Panc1 (cell line): Measurements from ENCODE around the gene CX3CL1. TPM values are rescaled to one million over a fixed set of nuclear protein-coding genes. Genes with fewer than 3 reads are reported as not detected.

ENCODE experiments used
- ATAC-seq: fragments of 200-7000 bp; cut with Tn5 transposase; 2 replicates; pipeline ENCODE4 v1.9.1; 2020; ENCODE audit warnings: mild to moderate bottlenecking, moderate library complexity
- BruUV-seq: library from RNA; stranded (reverse); fragments of 400-500 nt; replicated peaks from 2 replicates; lab custom pipeline; 2021; lab: Mats Ljungman, UMichigan
- CTCF ChIA-PET: fragments of 300-600 bp; sonication (Branson Sonifier 250); formaldehyde crosslinking; loops from one replicate; lab custom pipeline; 2022; ENCODE audit warnings: antibody characterized with exemption; lab: Charles Lee
- POLR2A ChIA-PET: fragments of 300-600 bp; sonication (Branson Sonifier 250); formaldehyde crosslinking; loops from one replicate; lab custom pipeline; 2022; ENCODE audit warnings: antibody characterized with exemption; lab: Charles Lee
- DNase-seq: peaks from one replicate; pipeline ENCODE4 v3.0.0-alpha.2; 2010; ENCODE audit warnings: low read depth, low spot score
- H3K27ac ChIP-seq: 2 replicates; pipeline ENCODE4 v1.5.1; 2011; ENCODE audit warnings: mild to moderate bottlenecking, low read length, inconsistent platforms
- H3K27me3 ChIP-seq: fragments of 200-500 bp; sonication (Bioruptor generic); 2 replicates; pipeline ENCODE4 v1.6.0; 2014; ENCODE audit warnings: low read length, inconsistent platforms; ENCODE audit not compliant: control insufficient read depth, insufficient read depth
- H3K36me3 ChIP-seq: fragments of 200-500 bp; sonication (Bioruptor generic); 2 replicates; pipeline ENCODE4 v1.5.1; 2014; ENCODE audit warnings: inconsistent platforms, mild to moderate bottlenecking, low read length, moderate library complexity; ENCODE audit not compliant: control insufficient read depth, insufficient read depth
- H3K4me1 ChIP-seq: 2 replicates; pipeline ENCODE4 v1.5.1; 2011; ENCODE audit warnings: inconsistent platforms, mild to moderate bottlenecking, low read length, moderate library complexity; ENCODE audit not compliant: control insufficient read depth, insufficient read depth
- H3K4me3 ChIP-seq, 2 experiments: 2 replicates each; pipeline ENCODE4 v1.5.1; 2011 to 2012; ENCODE audit warnings: low read depth in 2 of 2, low read length in 2 of 2, mild to moderate bottlenecking in 2 of 2, inconsistent platforms in 1 of 2, moderate library complexity in 1 of 2
- H3K9me3 ChIP-seq: fragments of 200-500 bp; sonication (Bioruptor generic); 2 replicates; pipeline ENCODE4 v1.5.1; 2014; ENCODE audit warnings: low read depth, mild to moderate bottlenecking, inconsistent platforms, low read length, moderate library complexity; ENCODE audit not compliant: control insufficient read depth, insufficient read depth
- POLR2AphosphoS5 ChIP-seq: IDR thresholded peaks from 2 replicates; pipeline ENCODE4 v1.6.1; 2012; ENCODE audit warnings: mild to moderate bottlenecking, low read depth, low read length, moderate library complexity
- SIN3A ChIP-seq: IDR thresholded peaks from 2 replicates; pipeline ENCODE4 v1.6.1; 2012; ENCODE audit warnings: low read depth, mild to moderate bottlenecking, low read length, moderate library complexity, borderline replicate concordance; ENCODE audit not compliant: insufficient read depth
- TCF7L2 ChIP-seq: IDR thresholded peaks from 2 replicates; pipeline ENCODE4 v1.6.1; 2011; ENCODE audit warnings: mild to moderate bottlenecking, low read depth, low read length, inconsistent platforms
- in situ Hi-C: cut with HindIII; loops from 2 replicates; pipeline ENCODE4 v1.10.0; 2016; ENCODE audit warnings: low sequenced_read_pairs, low pct_unique_long_range_greater_than_20kb
- intact Hi-C: fragments of 100-400 bp; cut with micrococcal nuclease; formaldehyde crosslinking; loops from one replicate; pipeline ENCODE4 v1.10.0; 2022; ENCODE audit not compliant: unreplicated experiment
- total RNA-seq: library from RNA; stranded (reverse); gene quantifications from one replicate; pipeline ENCODE4 v1.2.1, GENCODE V29; 2021; ENCODE audit not compliant: unreplicated experiment
- TF ChIP-seq, protein P1 (sequence below), 2 experiments: IDR thresholded peaks; 2 replicates each; pipeline ENCODE4 v1.6.1; 2011 to 2012; ENCODE audit warnings: low read depth in 2 of 2, control low read depth in 1 of 2, low read length in 1 of 2, mild to moderate bottlenecking in 1 of 2, moderate library complexity in 1 of 2; ENCODE audit not compliant: insufficient read depth in 1 of 2
- TF ChIP-seq, protein P2 (sequence below): fragments of 450-650 bp; IDR thresholded peaks from 2 replicates; pipeline ENCODE4 v1.5.1; 2017; ENCODE audit warnings: mild to moderate bottlenecking

The CX3CL1 gene
- total RNA-seq, 1 experiment from 2014 or later: 21.8 TPM

DNA sequence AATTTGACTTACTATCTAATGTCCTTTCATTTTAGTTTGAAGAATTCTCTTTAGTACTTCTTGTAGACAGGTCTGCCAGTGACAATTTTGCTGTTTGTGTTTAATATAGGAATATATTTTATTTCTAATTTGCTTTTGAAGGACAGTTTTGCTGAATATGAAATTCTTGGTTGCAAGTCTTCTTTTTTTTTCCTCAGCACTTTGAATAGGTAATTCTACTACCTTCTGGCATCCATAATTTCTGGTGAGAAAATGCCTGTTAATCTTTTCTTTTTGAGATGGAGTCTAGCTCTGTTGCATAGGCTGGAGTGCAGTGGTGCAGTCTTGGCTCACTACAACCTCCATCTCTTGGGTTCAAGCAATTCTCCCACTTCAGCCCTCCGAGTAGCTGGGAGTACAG is 38.9 kb upstream of the CX3CL1 start:
- no TSS peak for BruUV-seq
- Histone ChIP-seq H3K27ac (no peak overlapping the region), H3K9me3 (0 out of 2 replicates have a peak, but pooled peaks cover 2% of the 10 kb centered on the region), H3K4me3 (no peak overlapping the region), H3K27me3 (no peaks in the 10 kb centered on the region), H3K4me1 (no peaks in the 10 kb centered on the region), H3K36me3 (no peaks in the 10 kb centered on the region)
- DNase-seq: no peak
- in situ Hi-C loops: no loop called here
- intact Hi-C loops: no loop called here
- ChIA-PET CTCF (no interaction called here), POLR2A (no interaction called here)
- ATAC-seq: no peak
- TF ChIP-seq, protein P1, sequence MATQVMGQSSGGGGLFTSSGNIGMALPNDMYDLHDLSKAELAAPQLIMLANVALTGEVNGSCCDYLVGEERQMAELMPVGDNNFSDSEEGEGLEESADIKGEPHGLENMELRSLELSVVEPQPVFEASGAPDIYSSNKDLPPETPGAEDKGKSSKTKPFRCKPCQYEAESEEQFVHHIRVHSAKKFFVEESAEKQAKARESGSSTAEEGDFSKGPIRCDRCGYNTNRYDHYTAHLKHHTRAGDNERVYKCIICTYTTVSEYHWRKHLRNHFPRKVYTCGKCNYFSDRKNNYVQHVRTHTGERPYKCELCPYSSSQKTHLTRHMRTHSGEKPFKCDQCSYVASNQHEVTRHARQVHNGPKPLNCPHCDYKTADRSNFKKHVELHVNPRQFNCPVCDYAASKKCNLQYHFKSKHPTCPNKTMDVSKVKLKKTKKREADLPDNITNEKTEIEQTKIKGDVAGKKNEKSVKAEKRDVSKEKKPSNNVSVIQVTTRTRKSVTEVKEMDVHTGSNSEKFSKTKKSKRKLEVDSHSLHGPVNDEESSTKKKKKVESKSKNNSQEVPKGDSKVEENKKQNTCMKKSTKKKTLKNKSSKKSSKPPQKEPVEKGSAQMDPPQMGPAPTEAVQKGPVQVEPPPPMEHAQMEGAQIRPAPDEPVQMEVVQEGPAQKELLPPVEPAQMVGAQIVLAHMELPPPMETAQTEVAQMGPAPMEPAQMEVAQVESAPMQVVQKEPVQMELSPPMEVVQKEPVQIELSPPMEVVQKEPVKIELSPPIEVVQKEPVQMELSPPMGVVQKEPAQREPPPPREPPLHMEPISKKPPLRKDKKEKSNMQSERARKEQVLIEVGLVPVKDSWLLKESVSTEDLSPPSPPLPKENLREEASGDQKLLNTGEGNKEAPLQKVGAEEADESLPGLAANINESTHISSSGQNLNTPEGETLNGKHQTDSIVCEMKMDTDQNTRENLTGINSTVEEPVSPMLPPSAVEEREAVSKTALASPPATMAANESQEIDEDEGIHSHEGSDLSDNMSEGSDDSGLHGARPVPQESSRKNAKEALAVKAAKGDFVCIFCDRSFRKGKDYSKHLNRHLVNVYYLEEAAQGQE (IDR thresholded peaks at IDR 0.05; ENCODE audit: insufficient read depth in 1 of 2, low read depth in 2 of 2, low read length in 1 of 2): no peak
- TF ChIP-seq TCF7L2 (no peak), POLR2AphosphoS5 (no peak), SIN3A (no peak)
- TF ChIP-seq, protein P2, sequence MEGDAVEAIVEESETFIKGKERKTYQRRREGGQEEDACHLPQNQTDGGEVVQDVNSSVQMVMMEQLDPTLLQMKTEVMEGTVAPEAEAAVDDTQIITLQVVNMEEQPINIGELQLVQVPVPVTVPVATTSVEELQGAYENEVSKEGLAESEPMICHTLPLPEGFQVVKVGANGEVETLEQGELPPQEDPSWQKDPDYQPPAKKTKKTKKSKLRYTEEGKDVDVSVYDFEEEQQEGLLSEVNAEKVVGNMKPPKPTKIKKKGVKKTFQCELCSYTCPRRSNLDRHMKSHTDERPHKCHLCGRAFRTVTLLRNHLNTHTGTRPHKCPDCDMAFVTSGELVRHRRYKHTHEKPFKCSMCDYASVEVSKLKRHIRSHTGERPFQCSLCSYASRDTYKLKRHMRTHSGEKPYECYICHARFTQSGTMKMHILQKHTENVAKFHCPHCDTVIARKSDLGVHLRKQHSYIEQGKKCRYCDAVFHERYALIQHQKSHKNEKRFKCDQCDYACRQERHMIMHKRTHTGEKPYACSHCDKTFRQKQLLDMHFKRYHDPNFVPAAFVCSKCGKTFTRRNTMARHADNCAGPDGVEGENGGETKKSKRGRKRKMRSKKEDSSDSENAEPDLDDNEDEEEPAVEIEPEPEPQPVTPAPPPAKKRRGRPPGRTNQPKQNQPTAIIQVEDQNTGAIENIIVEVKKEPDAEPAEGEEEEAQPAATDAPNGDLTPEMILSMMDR: no peak

DNA sequence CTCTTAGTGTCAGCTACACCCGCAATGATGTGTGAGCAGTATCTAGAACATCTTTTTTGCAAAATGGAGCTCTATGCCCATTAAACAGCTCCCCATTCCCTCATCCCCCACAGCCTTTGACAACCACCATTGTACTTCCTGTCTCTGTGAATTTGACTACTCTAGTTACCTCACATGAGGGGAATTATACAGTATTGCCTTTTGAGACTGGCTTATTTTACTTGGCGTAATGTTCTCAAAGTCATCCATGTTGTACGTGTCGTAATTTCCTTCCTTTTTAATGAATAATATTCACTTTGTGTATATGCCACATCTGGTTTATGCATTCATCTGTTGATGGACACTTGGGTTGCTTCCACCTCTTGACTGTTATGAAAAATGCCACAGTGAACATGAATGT is 36.9 kb upstream of the CX3CL1 start:
- H3K9me3 ChIP-seq: 0 out of 2 replicates have a peak, but pooled peaks cover 2% of the 10 kb centered on the region
- H3K27me3 ChIP-seq: no peaks in the 10 kb centered on the region
- CTCF ChIA-PET: no interaction called here
- H3K4me3 ChIP-seq: no peak overlapping the region
- POLR2A ChIA-PET: no interaction called here
- TF ChIP-seq TCF7L2 (no peak), POLR2AphosphoS5 (no peak), SIN3A (no peak)
- TF ChIP-seq, protein P1 (IDR thresholded peaks at IDR 0.05; ENCODE audit: insufficient read depth in 1 of 2, low read depth in 2 of 2, low read length in 1 of 2): no peak
- TF ChIP-seq, protein P2: no peak
- intact Hi-C loops (no loop called here), in situ Hi-C loops (no loop called here)
- H3K4me1 ChIP-seq: no peaks in the 10 kb centered on the region
- no TSS peak for BruUV-seq
- ATAC-seq (no peak), DNase-seq (no peak)
- H3K36me3 ChIP-seq: no peaks in the 10 kb centered on the region
- no peak overlapping the region for H3K27ac ChIP-seq
